ENCODE measurements around the gene TRIM41.
"Not testable (repeated sequence)": the region's sequence is repeated elsewhere in the genome, so short reads cannot be mapped to it uniquely, and the experiment has no call there.

GRCh38 chr5:181267291-181267904 is 44.3 kb downstream of the TRIM41 start:
- TF ChIP-seq, protein P1, sequence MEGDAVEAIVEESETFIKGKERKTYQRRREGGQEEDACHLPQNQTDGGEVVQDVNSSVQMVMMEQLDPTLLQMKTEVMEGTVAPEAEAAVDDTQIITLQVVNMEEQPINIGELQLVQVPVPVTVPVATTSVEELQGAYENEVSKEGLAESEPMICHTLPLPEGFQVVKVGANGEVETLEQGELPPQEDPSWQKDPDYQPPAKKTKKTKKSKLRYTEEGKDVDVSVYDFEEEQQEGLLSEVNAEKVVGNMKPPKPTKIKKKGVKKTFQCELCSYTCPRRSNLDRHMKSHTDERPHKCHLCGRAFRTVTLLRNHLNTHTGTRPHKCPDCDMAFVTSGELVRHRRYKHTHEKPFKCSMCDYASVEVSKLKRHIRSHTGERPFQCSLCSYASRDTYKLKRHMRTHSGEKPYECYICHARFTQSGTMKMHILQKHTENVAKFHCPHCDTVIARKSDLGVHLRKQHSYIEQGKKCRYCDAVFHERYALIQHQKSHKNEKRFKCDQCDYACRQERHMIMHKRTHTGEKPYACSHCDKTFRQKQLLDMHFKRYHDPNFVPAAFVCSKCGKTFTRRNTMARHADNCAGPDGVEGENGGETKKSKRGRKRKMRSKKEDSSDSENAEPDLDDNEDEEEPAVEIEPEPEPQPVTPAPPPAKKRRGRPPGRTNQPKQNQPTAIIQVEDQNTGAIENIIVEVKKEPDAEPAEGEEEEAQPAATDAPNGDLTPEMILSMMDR (IDR thresholded peaks at IDR 0.05) = not testable (repeated sequence)
- not testable (repeated sequence) for TF ChIP-seq POLR2A (IDR thresholded peaks at IDR 0.05)

Data from adrenal gland (tissue), 5 donors.